ENCODE results near the gene PPP2R5D. TPM values are rescaled to one million over a fixed set of nuclear protein-coding genes. Genes with fewer than 3 reads are reported as not detected.

The PPP2R5D gene
- total RNA-seq, 4 donors from 2014 or later = 35.1 to 51.9 (median 41.6) TPM

GRCh38 chr6:43060034-43060754, 75.8 kb downstream of the PPP2R5D start:
- H3K27me3 ChIP-seq = no peaks in the 10 kb centered on the region
- no peaks in the 10 kb centered on the region for H3K9me3 ChIP-seq
- H3K36me3 ChIP-seq = peaks cover 36% of the 10 kb centered on the region
- H3K27ac ChIP-seq = peak overlapping the region; percentile 79
- H3K4me3 ChIP-seq = peak overlapping the region; percentile 75
- TF ChIP-seq POLR2AphosphoS5 (IDR thresholded peaks at IDR 0.05) = no peak
- TF ChIP-seq CTCF (IDR thresholded peaks at IDR 0.05) = no peak
- no peak for TF ChIP-seq EP300 (IDR thresholded peaks at IDR 0.05)
- TF ChIP-seq POLR2A (IDR thresholded peaks at IDR 0.05) = no peak
- DNase-seq (ENCODE audit: low spot score in 2 of 2) = no peak
- H3K4me1 ChIP-seq = peaks cover 26% of the 10 kb centered on the region
- 16% methylated on average over 5 of the region's 15 CpGs for WGBS

- Histone ChIP-seq H3K27ac (no peak overlapping the region), H3K9me3 (no peaks in the 10 kb centered on the region), H3K4me1 (peaks cover 26% of the 10 kb centered on the region), H3K27me3 (no peaks in the 10 kb centered on the region), H3K4me3 (peak overlapping the region; percentile 75), H3K36me3 (peaks cover 36% of the 10 kb centered on the region)
- no peak for DNase-seq (ENCODE audit: low spot score in 2 of 2)
- WGBS = 85% methylated on average over 11 of the region's 12 CpGs
- no peak for TF ChIP-seq EP300 (IDR thresholded peaks at IDR 0.05)
- TF ChIP-seq POLR2AphosphoS5 (IDR thresholded peaks at IDR 0.05) = no peak
- TF ChIP-seq POLR2A (IDR thresholded peaks at IDR 0.05) = no peak
- TF ChIP-seq CTCF (IDR thresholded peaks at IDR 0.05) = no peak
These were observed 76.6 kb downstream of the PPP2R5D start for GRCh38 chr6:43060755-43061633.

GRCh38 chr6:43061861-43062260, 77.5 kb downstream of the PPP2R5D start:
- 68% methylated on average over 2 of the region's 2 CpGs for WGBS
- Histone ChIP-seq H3K9me3 (no peaks in the 10 kb centered on the region), H3K4me3 (no peak overlapping the region), H3K36me3 (peaks cover 36% of the 10 kb centered on the region), H3K4me1 (peaks cover 26% of the 10 kb centered on the region), H3K27ac (no peak overlapping the region), H3K27me3 (no peaks in the 10 kb centered on the region)
- no peak for TF ChIP-seq EP300 (IDR thresholded peaks at IDR 0.05)
- TF ChIP-seq POLR2AphosphoS5 (IDR thresholded peaks at IDR 0.05) = no peak
- TF ChIP-seq CTCF (IDR thresholded peaks at IDR 0.05) = no peak
- TF ChIP-seq POLR2A (IDR thresholded peaks at IDR 0.05) = no peak
- DNase-seq (ENCODE audit: low spot score in 2 of 2) = no peak

Other genes with a start within 250 kb of the PPP2R5D start
- 10 to 100 TPM; 25.6 to 51.9 (median 30.2) TPM for gene TBCC, start 238.5 kb upstream of the PPP2R5D start, total RNA-seq
- 10 to 100 TPM; 20.7 to 28.2 (median 25.4) TPM for gene BICRAL, start 202.5 kb upstream of the PPP2R5D start, total RNA-seq
- 100 to 1,000 TPM in 1 of 4 donors, 10 to 100 TPM in 3; 76.8 to 112 (median 86.4) TPM for gene RPL7L1, start 105.0 kb upstream of the PPP2R5D start, total RNA-seq
- not detected for gene PTCRA, start 68.5 kb upstream of the PPP2R5D start, total RNA-seq
- gene CNPY3, start 55.1 kb upstream of the PPP2R5D start, total RNA-seq = 10 to 100 TPM; 19.0 to 26.4 (median 23.2) TPM
- 1 to 10 TPM in 1 of 4 donors, under 1 TPM in 1, not detected in 2; 0.79 to 3.7 TPM for gene GNMT, start 23.8 kb upstream of the PPP2R5D start, total RNA-seq
- 10 to 100 TPM; 18.6 to 48.0 (median 22.8) TPM for gene PEX6, start 5.4 kb upstream of the PPP2R5D start, total RNA-seq
- 10 to 100 TPM; 41.2 to 65.8 (median 61.5) TPM for gene MEA1, start 29.4 kb downstream of the PPP2R5D start, total RNA-seq
- 10 to 100 TPM; 49.3 to 86.1 (median 63.1) TPM for gene KLHDC3, start 29.7 kb downstream of the PPP2R5D start, total RNA-seq
- gene RRP36, start 37.1 kb downstream of the PPP2R5D start, total RNA-seq = 10 to 100 TPM; 30.8 to 66.6 (median 53.6) TPM
- 10 to 100 TPM; 12.3 to 22.2 (median 15.5) TPM for gene CUL7, start 69.3 kb downstream of the PPP2R5D start, total RNA-seq
- gene MRPL2, start 74.9 kb downstream of the PPP2R5D start, total RNA-seq = 10 to 100 TPM; 21.2 to 38.1 (median 25.9) TPM
- gene KLC4, start 75.1 kb downstream of the PPP2R5D start, total RNA-seq = 10 to 100 TPM; 15.0 to 45.9 (median 24.4) TPM
- 10 to 100 TPM; 50.4 to 71.3 (median 66.3) TPM for gene PTK7, start 91.7 kb downstream of the PPP2R5D start, total RNA-seq
- 10 to 100 TPM; 19.6 to 33.2 (median 28.9) TPM for gene SRF, start 186.7 kb downstream of the PPP2R5D start, total RNA-seq
- 100 to 1,000 TPM in 2 of 4 donors, 10 to 100 TPM in 2; 51.8 to 130 (median 92.4) TPM for gene CUL9, start 197.6 kb downstream of the PPP2R5D start, total RNA-seq
- gene DNPH1, start 244.9 kb downstream of the PPP2R5D start, total RNA-seq = 10 to 100 TPM; 21.9 to 88.4 (median 74.4) TPM